Stomach (tissue), 4 donors: ENCODE measurements around the gene PHKA2.

Experiments
- CTCF ChIP-seq, 7 experiments: fragments of 450-650 bp in 4 of 7; fragments of 200-600 bp in 3 of 7; sonication (generic) in 3 of 7; IDR thresholded peaks; one replicate each; pipeline ENCODE4 v1.5.1; 2016 to 2019; ENCODE audit warnings: antibody characterized with exemption in 7 of 7, control low read depth in 2 of 7, mild to moderate bottlenecking in 1 of 7
- EP300 ChIP-seq: sonication (generic); formaldehyde crosslinking; IDR thresholded peaks from one replicate; pipeline ENCODE4 v1.6.1; 2017; ENCODE audit warnings: antibody characterized with exemption
- POLR2A ChIP-seq, 4 donors: fragments of 450-650 bp; IDR thresholded peaks; one replicate each; pipeline ENCODE4 v1.6.1; 2016; ENCODE audit warnings: antibody characterized with exemption in 4 of 4, control low read depth in 2 of 4, mild to moderate bottlenecking in 1 of 4, moderate library complexity in 1 of 4
- POLR2AphosphoS5 ChIP-seq, 3 donors: sonication (generic); formaldehyde crosslinking; IDR thresholded peaks; one replicate each; pipeline ENCODE4 v1.6.1; 2016; ENCODE audit warnings: antibody characterized with exemption in 3 of 3

GRCh38 chrX:19028560-19028959 lies 44.6 kb upstream of the PHKA2 start:
- TF ChIP-seq CTCF (IDR thresholded peaks at IDR 0.05) (no peak), POLR2A (IDR thresholded peaks at IDR 0.05) (no peak), POLR2AphosphoS5 (IDR thresholded peaks at IDR 0.05) (no peak), EP300 (no peak)
